GM18508 (cell line): Measurements from ENCODE around the gene MRPL20.
"Not testable (repeated sequence)": the region's sequence is repeated elsewhere in the genome, so short reads cannot be mapped to it uniquely, and the experiment has no call there.

Experiments used
- ATAC-seq: cut with Tn5 transposase; IDR thresholded peaks from one replicate; pipeline ENCODE4 v1.9.1; 2021; ENCODE audit warnings: moderate number of reproducible peaks; ENCODE audit not compliant: insufficient read depth, unreplicated experiment

MRPL20 gene

GRCh38 chr1:1427106-1427819 is 20.2 kb upstream of the MRPL20 start:
- ATAC-seq, result no peak

GRCh38 chr1:1426496-1427105 is 19.5 kb upstream of the MRPL20 start:
- no peak for ATAC-seq

GRCh38 chr1:1425753-1426495 is 18.8 kb upstream of the MRPL20 start:
- ATAC-seq, result no peak

GRCh38 chr1:1425426-1425752 is 18.3 kb upstream of the MRPL20 start:
- ATAC-seq, result no peak

- no peak for ATAC-seq
These were observed 17.6 kb upstream of the MRPL20 start for GRCh38 chr1:1424707-1425106.

- no peak for ATAC-seq
These were observed 16.1 kb upstream of the MRPL20 start for GRCh38 chr1:1423245-1423597.

- no peak for ATAC-seq
These were observed 15.6 kb upstream of the MRPL20 start for GRCh38 chr1:1422465-1423244.

GRCh38 chr1:1421907-1422464 is 14.9 kb upstream of the MRPL20 start:
- ATAC-seq, result no peak

- no peak for ATAC-seq
These were observed 14.2 kb upstream of the MRPL20 start, which contains the start of gene ANKRD65 for GRCh38 chr1:1421147-1421906. Gene ANKRD65 (minus strand): TSS chr1:1421276. CDS start chr1:1421005, 271 bp downstream.

- no peak for ATAC-seq
These were observed 13.6 kb upstream of the MRPL20 start for GRCh38 chr1:1420654-1421141.

- ATAC-seq, result no peak
These were observed 12.9 kb upstream of the MRPL20 start for GRCh38 chr1:1419813-1420653.

- no peak for ATAC-seq
These were observed 12.3 kb upstream of the MRPL20 start for GRCh38 chr1:1419363-1419812.

GRCh38 chr1:1418464-1419362 is 11.6 kb upstream of the MRPL20 start:
- ATAC-seq, result no peak

GRCh38 chr1:1417825-1418463 is 10.9 kb upstream of the MRPL20 start:
- not testable (repeated sequence) for ATAC-seq

GRCh38 chr1:1417396-1417795 is 10.3 kb upstream of the MRPL20 start:
- ATAC-seq, result not testable (repeated sequence)

GRCh38 chr1:1415751-1416150 is 8.7 kb upstream of the MRPL20 start:
- no peak for ATAC-seq

- ATAC-seq, result not testable (repeated sequence)
These were observed 5.3 kb upstream of the MRPL20 start for GRCh38 chr1:1412311-1412902.
